MM.1S (cell line): ENCODE results near the gene ATP6V0A1.

Experiments
- DNase-seq: peaks from one replicate; pipeline ENCODE4 v3.0.0-alpha.2; 2015
- H2AFZ ChIP-seq: fragments of 300-600 bp; sonication (generic); 2 replicates; pipeline ENCODE4 v1.6.0; 2016; ENCODE audit warnings: antibody characterized with exemption, low read length
- H3F3A ChIP-seq: fragments of 300-600 bp; sonication (generic); 2 replicates; pipeline ENCODE4 v1.6.1; 2016; ENCODE audit warnings: mild to moderate bottlenecking, antibody characterized with exemption, low read length, moderate library complexity, mixed read lengths; ENCODE audit not compliant: insufficient read depth
- H3K27ac ChIP-seq: fragments of 300-600 bp; sonication (generic); 2 replicates; pipeline ENCODE4 v1.5.1; 2016; ENCODE audit warnings: mild to moderate bottlenecking, low read length
- H3K27me3 ChIP-seq: fragments of 300-600 bp; sonication (generic); replicated peaks from 2 replicates; pipeline ENCODE4 v1.6.0; 2016; ENCODE audit warnings: low read length; ENCODE audit not compliant: insufficient read depth
- H3K36me3 ChIP-seq: fragments of 300-600 bp; sonication (generic); replicated peaks from 2 replicates; pipeline ENCODE4 v1.6.1; 2016; ENCODE audit warnings: mild to moderate bottlenecking, low read length, mixed read lengths; ENCODE audit not compliant: insufficient read depth
- H3K4me1 ChIP-seq: fragments of 300-600 bp; sonication (generic); 2 replicates; pipeline ENCODE4 v1.6.1; 2016; ENCODE audit warnings: low read length, mixed read lengths
- H3K4me2 ChIP-seq: fragments of 300-600 bp; sonication (generic); 2 replicates; pipeline ENCODE4 v1.6.0; 2016; ENCODE audit warnings: low read depth, low read length
- H3K4me3 ChIP-seq: fragments of 300-600 bp; sonication (generic); 2 replicates; pipeline ENCODE4 v1.5.1; 2016; ENCODE audit warnings: low read length, mixed read lengths
- H3K79me2 ChIP-seq: fragments of 300-600 bp; sonication (generic); 2 replicates; pipeline ENCODE4 v1.6.1; 2016; ENCODE audit warnings: mixed run types, low read length, mixed read lengths
- H3K9ac ChIP-seq: fragments of 300-600 bp; sonication (generic); 2 replicates; pipeline ENCODE4 v1.6.1; 2016; ENCODE audit warnings: low read length, mixed read lengths
- H3K9me2 ChIP-seq: fragments of 300-600 bp; sonication (generic); replicated peaks from 2 replicates; pipeline ENCODE4 v1.6.1; 2016; ENCODE audit warnings: mild to moderate bottlenecking, low read length, mixed read lengths; ENCODE audit not compliant: insufficient read depth
- H3K9me3 ChIP-seq: fragments of 300-600 bp; sonication (generic); replicated peaks from 2 replicates; pipeline ENCODE4 v1.6.1; 2016; ENCODE audit warnings: mild to moderate bottlenecking, low read length, mixed read lengths; ENCODE audit not compliant: insufficient read depth
- H4K20me1 ChIP-seq: fragments of 300-600 bp; sonication (generic); 2 replicates; pipeline ENCODE4 v1.6.1; 2016; ENCODE audit warnings: mild to moderate bottlenecking, low read length, moderate library complexity, mixed read lengths; ENCODE audit not compliant: insufficient read depth
- CTCF ChIP-seq: fragments of 300-600 bp; sonication (generic); IDR thresholded peaks from 2 replicates; pipeline ENCODE4 v1.5.1; 2016; ENCODE audit warnings: antibody characterized with exemption, low read length, mixed read lengths
- EZH2 ChIP-seq: fragments of 300-600 bp; sonication (generic); optimal IDR thresholded peaks from 2 replicates; pipeline ENCODE3; 2017; ENCODE audit warnings: low read depth, mild to moderate bottlenecking, antibody characterized with exemption, low read length, mixed read lengths
- EZH2phosphoT487 ChIP-seq: fragments of 300-600 bp; sonication (generic); IDR thresholded peaks from 2 replicates; pipeline ENCODE4 v1.6.1; 2018; ENCODE audit warnings: antibody characterized with exemption, low read length

ATP6V0A1 gene

GRCh38 chr17:42529061-42529460, 70.4 kb downstream of the ATP6V0A1 start:
- Histone ChIP-seq H4K20me1 (no peaks in the 10 kb centered on the region), H3K9ac (no peak overlapping the region), H3K27ac (no peak overlapping the region), H3K36me3 (no peaks in the 10 kb centered on the region), H3F3A (peaks cover 22% of the 10 kb centered on the region), H3K4me2 (no peak overlapping the region), H2AFZ (no peak overlapping the region), H3K4me3 (no peak overlapping the region), H3K4me1 (peaks cover 22% of the 10 kb centered on the region), H3K9me2 (no peaks in the 10 kb centered on the region), H3K27me3 (no peaks in the 10 kb centered on the region), H3K9me3 (no peaks in the 10 kb centered on the region), H3K79me2 (no peaks in the 10 kb centered on the region)
- no peak for DNase-seq
- TF ChIP-seq EZH2phosphoT487 (no peak), EZH2 (no peak), CTCF (no peak)

- Histone ChIP-seq H3K36me3 (no peaks in the 10 kb centered on the region), H3K9me3 (no peaks in the 10 kb centered on the region), H3K4me1 (peaks cover 29% of the 10 kb centered on the region), H4K20me1 (no peaks in the 10 kb centered on the region), H3F3A (peaks cover 22% of the 10 kb centered on the region), H2AFZ (no peak overlapping the region), H3K9ac (no peak overlapping the region), H3K4me3 (no peak overlapping the region), H3K27me3 (no peaks in the 10 kb centered on the region), H3K79me2 (0 out of 2 replicates have a peak, but pooled peaks cover 4% of the 10 kb centered on the region), H3K9me2 (no peaks in the 10 kb centered on the region), H3K4me2 (0 out of 2 replicates have a peak overlapping the region, but pooled peaks have one; percentile 53), H3K27ac (peak overlapping the region; percentile 41; the same call in 1 of the 2 replicates)
- TF ChIP-seq EZH2phosphoT487 (no peak), CTCF (no peak), EZH2 (no peak)
- DNase-seq = no peak
Observed at GRCh38 chr17:42530952-42531454, 72.3 kb downstream of the ATP6V0A1 start.

GRCh38 chr17:42531455-42532354, 73.0 kb downstream of the ATP6V0A1 start:
- no peaks in the 10 kb centered on the region for H3K36me3 ChIP-seq
- H3K4me1 ChIP-seq = peaks cover 29% of the 10 kb centered on the region
- H3K79me2 ChIP-seq = peaks cover 6% of the 10 kb centered on the region
- H3K4me3 ChIP-seq = peak overlapping the region; percentile 50; the same call in 1 of the 2 replicates
- H3K4me2 ChIP-seq = peak overlapping the region; percentile 38; the same call in 1 of the 2 replicates
- peaks cover 24% of the 10 kb centered on the region for H3F3A ChIP-seq
- no peaks in the 10 kb centered on the region for H3K9me2 ChIP-seq
- H2AFZ ChIP-seq = peak overlapping the region; percentile 70; the same call in 1 of the 2 replicates
- peak; percentile 68 for DNase-seq
- no peaks in the 10 kb centered on the region for H3K9me3 ChIP-seq
- H3K9ac ChIP-seq = no peak overlapping the region
- peak overlapping the region; percentile 23; the same call in 1 of the 2 replicates for H3K27ac ChIP-seq
- no peak for TF ChIP-seq EZH2phosphoT487
- peak; percentile 43 for TF ChIP-seq CTCF
- TF ChIP-seq EZH2 = no peak
- H4K20me1 ChIP-seq = no peaks in the 10 kb centered on the region
- no peaks in the 10 kb centered on the region for H3K27me3 ChIP-seq
